ENCODE measurements around the gene CRACR2A. TPM values are rescaled to one million over a fixed set of nuclear protein-coding genes. Genes with fewer than 3 reads are reported as not detected.

Gene CRACR2A
- total and polyA plus RNA-seq, 2 of the 8 experiments (the other 6 are each of a cell fraction or from before 2014, with no cell fraction given) = 0.85 to 3.2 TPM

DNA sequence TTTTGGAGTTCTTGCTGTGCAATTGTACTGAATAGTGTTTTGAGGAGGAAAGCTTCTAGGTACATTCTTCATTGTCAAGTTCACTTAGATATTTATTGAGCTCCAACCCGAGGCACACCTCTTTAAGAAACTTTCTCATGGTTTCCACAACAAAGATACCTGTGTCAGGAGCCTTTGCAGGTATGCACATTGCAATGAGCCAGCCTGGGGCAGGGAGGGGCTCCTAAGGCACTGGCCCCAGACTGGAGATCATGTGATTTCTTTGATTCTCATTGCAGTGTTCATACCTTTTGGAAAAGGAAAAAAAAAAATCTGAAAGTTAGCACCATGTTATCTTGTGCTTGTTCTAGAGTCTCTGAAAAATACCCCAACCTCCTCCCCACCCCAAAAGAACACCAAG, 181.6 kb downstream of the CRACR2A start:
- Histone ChIP-seq H3K27me3 (replicated peaks in 1 of 4; ENCODE audit: control insufficient read depth in 3 of 4, extremely low read depth in 1 of 4, insufficient read depth in 3 of 4, low read length in 3 of 4) (no peaks in the 10 kb centered on the region; a peak in 1 of 7 replicates), H2BK120ac (replicated peaks; ENCODE audit: low read depth, low read length) (no peak overlapping the region), H3K36me3 (ENCODE audit: control insufficient read depth in 2 of 4, insufficient read depth in 4 of 4, low read length in 3 of 4) (no peaks in the 10 kb centered on the region), H3K4me2 (ENCODE audit: insufficient read depth in 1 of 2, low read depth in 2 of 2, low read length in 2 of 2) (no peak overlapping the region), H3K4me1 (replicated peaks in 1 of 4; ENCODE audit: control insufficient read depth in 3 of 4, insufficient read depth in 4 of 4, low read length in 3 of 4) (no peaks in the 10 kb centered on the region), H3K79me1 (ENCODE audit: low read depth, low read length) (no peaks in the 10 kb centered on the region), H3K4ac (replicated peaks; ENCODE audit: insufficient read length, low read depth, low read length) (no peak overlapping the region), H2BK15ac (ENCODE audit: low read length) (no peak overlapping the region), H2AK5ac (ENCODE audit: low read depth, low read length) (no peak overlapping the region), H2BK5ac (ENCODE audit: low read depth, low read length) (no peak overlapping the region), H3K14ac (ENCODE audit: insufficient read length) (no peak overlapping the region), H3K23ac (ENCODE audit: insufficient read length) (no peak overlapping the region), H3K79me2 (ENCODE audit: control insufficient read depth in 1 of 2, insufficient read depth in 2 of 2, low read length in 2 of 2) (no peaks in the 10 kb centered on the region), H4K91ac (replicated peaks; ENCODE audit: insufficient read length, low read length) (no peak overlapping the region), H2BK20ac (ENCODE audit: low read length) (no peak overlapping the region), H3K23me2 (ENCODE audit: low read depth, low read length) (no peaks in the 10 kb centered on the region), H4K8ac (ENCODE audit: extremely low read depth, insufficient read depth, low read length) (no peak overlapping the region), H2AFZ (ENCODE audit: low read length) (no peak overlapping the region), H3K56ac (replicated peaks; ENCODE audit: insufficient read length, low read depth, low read length) (no peak overlapping the region), H3K4me3 (ENCODE audit: extremely low read depth in 1 of 4, insufficient read depth in 2 of 4, low read depth in 3 of 4, low read length in 4 of 4) (no peak overlapping the region), H3K27ac (ENCODE audit: low read depth, low read length) (no peak overlapping the region), H3K18ac (ENCODE audit: extremely low read depth, low read length) (no peak overlapping the region), H4K20me1 (replicated peaks in 1 of 2; ENCODE audit: control insufficient read depth in 1 of 2, insufficient read depth in 2 of 2, low read length in 2 of 2) (no peaks in the 10 kb centered on the region), H3K9ac (replicated peaks in 1 of 4; ENCODE audit: extremely low read depth in 1 of 4, low read depth in 3 of 4, low read length in 3 of 4) (no peak overlapping the region), H4K5ac (ENCODE audit: insufficient read length, low read depth, low read length) (no peak overlapping the region), H2BK12ac (ENCODE audit: low read depth, low read length) (no peak overlapping the region), H3K9me3 (ENCODE audit: insufficient read depth in 2 of 2, low read depth in 1 of 2, low read length in 1 of 2) (no peaks in the 10 kb centered on the region)
- no peak for DNase-seq (ENCODE audit: low read depth in 1 of 2, low spot score in 2 of 2)
- POLR2A ChIA-PET (ENCODE audit: partially characterized antibody) = no interaction called here
- WGBS, 2 experiments (ENCODE audit: extremely low coverage in 1 of 2, insufficient coverage in 1 of 2, insufficient read length in 1 of 2, insufficient replicate concordance in 2 of 2, low coverage in 1 of 2, low lambda C conversion rate in 2 of 2, missing lambda C conversion rate in 1 of 2) = 75% methylated on average over 1 of the region's 1 CpG; no CpG with 5 or more reads in 1 of the 2 experiments
- CTCF ChIA-PET (ENCODE audit: partially characterized antibody) = interaction anchor here (1.2 to 1.9 kb wide), 2 partner anchors 14 to 17 kb away, joined by 3 read pairs; no protein-coding TSS in a partner anchor
- FAIRE-seq = no peak
- TF ChIP-seq SUZ12 (IDR thresholded peaks at IDR 0.05; ENCODE audit: low read length) (no peak), SIRT6 (IDR thresholded peaks at IDR 0.05; ENCODE audit: low read length) (no peak), SP4 (IDR thresholded peaks at IDR 0.05; ENCODE audit: low read length) (no peak), EZH2 (IDR thresholded peaks at IDR 0.05; ENCODE audit: low read depth, low read length, severe bottlenecking) (no peak), FOSL1 (IDR thresholded peaks at IDR 0.05; ENCODE audit: insufficient read depth, low read depth, low read length) (no peak)
